ENCODE data around the gene MTCL1.

GRCh38 chr18:8805552-8805951, 100.2 kb downstream of the MTCL1 start:
- TF ChIP-seq CTCF (conservative IDR thresholded peaks at IDR 0.05; ENCODE audit: low read depth, low read length), result no peak
- no peak for TF ChIP-seq EZH2 (IDR thresholded peaks at IDR 0.05; ENCODE audit: borderline replicate concordance, low read depth, low read length, poor library complexity, severe bottlenecking)

All from A673 (cell line).